GM18951 (cell line): Measurements from ENCODE around the gene EGR4.

Experiments used
- POLR2A ChIP-seq: IDR thresholded peaks from 4 replicates; pipeline ENCODE4 v1.6.1; 2011; ENCODE audit warnings: mild to moderate bottlenecking; ENCODE audit not compliant: insufficient read length, insufficient read depth; ENCODE audit errors: extremely low read depth
- in situ Hi-C: fragments of 300-500 bp; cut with MboI; formaldehyde crosslinking; loops from one replicate; pipeline ENCODE4 v1.12.0; 2022; ENCODE audit warnings: low sequenced_read_pairs, mixed read lengths, inconsistent platforms; ENCODE audit not compliant: unreplicated experiment

The EGR4 gene

DNA sequence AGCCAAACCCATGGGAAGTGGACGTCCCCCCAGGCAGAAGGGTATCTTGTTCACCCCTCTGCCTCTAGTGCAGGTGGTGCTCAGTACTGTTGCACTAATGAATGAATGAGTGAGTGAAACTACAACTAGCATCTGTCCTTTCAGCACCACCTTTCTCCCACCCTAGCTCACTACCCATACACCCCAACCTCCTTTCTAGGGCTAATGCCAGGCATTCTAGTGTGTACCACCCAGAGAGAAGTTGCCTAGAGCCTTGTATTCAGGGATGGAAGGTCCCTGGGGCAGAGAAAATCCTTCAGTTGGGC is 36.8 kb downstream of the EGR4 start:
- in situ Hi-C loops: no loop called here
- TF ChIP-seq POLR2A: no peak

- in situ Hi-C loops: no loop called here
- no peak for TF ChIP-seq POLR2A
Observed at GRCh38 chr2:73255907-73256617, 37.3 kb downstream of the EGR4 start.

GRCh38 chr2:73255007-73255644 is 38.2 kb downstream of the EGR4 start:
- in situ Hi-C loops: no loop called here
- TF ChIP-seq POLR2A: peak; percentile 37

- in situ Hi-C loops: no loop called here
- no peak for TF ChIP-seq POLR2A
Observed at GRCh38 chr2:73254343-73255006, 38.9 kb downstream of the EGR4 start.

GRCh38 chr2:73253901-73254300 is 39.4 kb downstream of the EGR4 start:
- TF ChIP-seq POLR2A: no peak
- in situ Hi-C loops: no loop called here

DNA sequence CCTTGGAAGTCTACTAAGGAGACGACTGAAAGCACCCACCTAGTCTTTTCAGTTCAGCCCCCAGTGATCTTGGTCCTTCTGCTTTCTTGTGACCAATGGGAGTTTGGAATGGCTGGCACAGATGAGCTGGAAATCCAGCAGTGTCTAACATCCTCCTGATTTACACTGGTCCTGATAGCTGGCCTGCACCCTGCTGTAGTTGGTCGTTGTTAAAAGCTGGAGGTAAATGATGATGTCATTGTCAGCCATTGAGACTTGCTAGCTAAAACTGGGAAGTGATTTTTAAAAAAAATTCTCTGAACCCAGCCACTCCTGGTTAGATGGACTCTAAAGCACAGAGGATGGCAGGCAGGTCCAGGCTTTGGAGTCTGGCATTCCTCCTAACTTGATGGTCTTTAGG is 39.9 kb downstream of the EGR4 start:
- TF ChIP-seq POLR2A: no peak
- in situ Hi-C loops: no loop called here

DNA sequence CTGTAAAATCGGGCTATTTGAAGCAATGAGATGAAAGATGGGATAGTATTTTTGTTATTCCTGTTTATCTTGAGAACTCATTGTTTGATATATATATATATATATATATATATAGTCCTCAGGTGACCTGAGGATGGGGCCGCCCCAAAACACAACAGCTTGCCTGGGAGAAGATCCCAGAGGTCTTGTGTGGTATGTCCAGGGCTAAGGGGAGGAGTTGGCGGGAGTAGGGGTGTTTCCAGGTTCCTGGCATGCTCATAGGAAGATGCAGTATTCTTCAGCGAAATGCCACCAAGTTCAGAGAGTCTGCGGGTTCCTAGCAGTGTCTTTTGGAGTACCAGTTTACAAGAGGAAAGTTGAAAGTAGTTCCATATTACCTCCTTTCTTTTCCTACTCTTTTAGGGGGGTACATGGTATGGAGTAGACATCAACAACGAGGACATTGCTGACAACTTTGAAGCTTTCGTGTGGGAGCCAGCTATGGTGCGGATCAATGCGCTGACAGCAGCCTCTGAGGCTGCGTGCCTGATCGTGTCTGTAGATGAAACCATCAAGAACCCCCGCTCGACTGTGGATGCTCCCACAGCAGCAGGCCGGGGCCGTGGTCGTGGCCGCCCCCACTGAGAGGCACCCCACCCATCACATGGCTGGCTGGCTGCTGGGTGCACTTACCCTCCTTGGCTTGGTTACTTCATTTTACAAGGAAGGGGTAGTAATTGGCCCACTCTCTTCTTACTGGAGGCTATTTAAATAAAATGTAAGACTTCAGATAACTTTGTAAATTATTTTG is 40.9 kb downstream of the EGR4 start:
- in situ Hi-C loops: no loop called here
- no peak for TF ChIP-seq POLR2A

DNA sequence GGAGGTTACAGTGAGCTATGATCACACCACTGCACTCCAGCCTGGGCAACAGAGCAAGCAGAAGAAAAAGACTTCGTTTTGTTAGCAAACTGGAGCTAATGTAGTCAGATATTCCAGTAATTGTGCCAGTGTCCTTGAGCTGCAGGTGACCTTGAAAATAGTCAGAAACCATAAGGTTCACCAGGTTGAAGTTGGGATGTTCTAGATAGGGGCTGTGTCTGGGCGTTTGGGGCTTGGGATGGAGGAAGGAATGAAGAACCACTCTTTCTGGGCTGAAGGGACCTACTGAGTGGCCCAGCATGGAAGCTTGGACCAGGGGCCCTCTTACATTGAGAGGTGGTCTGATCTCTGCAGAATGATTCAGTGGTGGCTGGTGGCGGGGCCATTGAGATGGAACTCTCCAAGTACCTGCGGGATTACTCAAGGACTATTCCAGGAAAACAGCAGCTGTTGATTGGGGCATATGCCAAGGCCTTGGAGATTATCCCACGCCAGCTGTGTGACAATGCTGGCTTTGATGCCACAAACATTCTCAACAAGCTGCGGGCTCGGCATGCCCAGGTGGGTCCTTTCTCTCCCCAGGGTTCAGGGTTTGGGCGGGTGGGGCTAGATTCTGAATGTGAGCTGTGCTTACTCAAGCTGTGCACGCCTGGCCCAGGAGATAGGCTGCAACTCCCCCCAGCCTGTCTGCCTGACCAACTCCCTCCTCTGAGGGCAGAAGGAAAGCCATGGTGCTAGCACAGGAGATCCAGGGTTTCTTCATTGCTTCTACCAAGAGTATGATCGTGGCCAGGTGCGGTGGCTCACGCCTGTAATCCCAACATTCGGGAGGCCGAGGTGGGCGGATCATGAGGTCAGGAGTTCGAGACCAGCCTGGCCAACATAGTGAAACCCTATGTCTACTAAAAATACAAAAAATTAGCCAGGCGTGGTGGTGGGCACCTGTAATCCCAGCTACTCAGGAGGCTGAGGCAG is 42.2 kb downstream of the EGR4 start:
- in situ Hi-C loops: no loop called here
- TF ChIP-seq POLR2A: no peak

DNA sequence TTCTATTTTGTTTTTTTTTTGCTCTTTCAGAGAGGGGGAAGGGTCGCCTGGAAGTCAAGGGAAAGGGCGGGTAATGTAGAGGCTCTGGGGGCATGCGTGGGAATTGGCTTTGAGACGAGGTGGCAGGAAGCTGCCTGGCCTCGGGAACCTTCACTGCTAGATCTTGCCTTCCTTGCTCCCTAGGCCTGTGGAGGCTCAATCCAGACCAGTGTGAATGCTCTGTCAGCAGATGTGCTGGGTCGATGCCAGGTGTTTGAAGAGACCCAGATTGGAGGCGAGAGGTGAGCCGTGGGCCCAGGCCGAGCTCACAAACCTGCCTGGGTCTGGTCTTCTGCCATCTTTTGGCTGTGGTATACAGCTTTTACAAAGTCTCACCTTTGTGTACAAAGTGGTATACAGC is 43.7 kb downstream of the EGR4 start:
- TF ChIP-seq POLR2A: no peak
- in situ Hi-C loops: no loop called here

DNA sequence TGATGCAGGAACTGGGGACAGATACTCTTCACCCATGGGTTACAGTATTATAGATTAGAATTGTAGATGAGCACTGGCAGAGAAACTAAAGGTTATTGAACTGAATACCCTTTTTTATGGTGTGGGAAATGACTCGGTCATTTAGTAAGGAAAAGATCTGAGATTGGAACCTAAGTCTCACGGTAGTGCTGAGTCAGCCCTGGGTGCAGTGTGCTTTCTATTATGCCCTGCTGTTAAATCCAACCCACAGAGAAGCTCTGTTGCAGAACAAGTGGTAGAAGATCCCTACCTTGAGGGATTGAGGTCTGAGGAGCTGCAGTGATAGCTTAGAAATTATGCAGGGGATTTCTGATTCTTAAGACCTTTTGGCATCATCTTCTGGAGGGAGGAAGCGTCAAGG is 46.5 kb downstream of the EGR4 start:
- TF ChIP-seq POLR2A: no peak
- in situ Hi-C loops: no loop called here

DNA sequence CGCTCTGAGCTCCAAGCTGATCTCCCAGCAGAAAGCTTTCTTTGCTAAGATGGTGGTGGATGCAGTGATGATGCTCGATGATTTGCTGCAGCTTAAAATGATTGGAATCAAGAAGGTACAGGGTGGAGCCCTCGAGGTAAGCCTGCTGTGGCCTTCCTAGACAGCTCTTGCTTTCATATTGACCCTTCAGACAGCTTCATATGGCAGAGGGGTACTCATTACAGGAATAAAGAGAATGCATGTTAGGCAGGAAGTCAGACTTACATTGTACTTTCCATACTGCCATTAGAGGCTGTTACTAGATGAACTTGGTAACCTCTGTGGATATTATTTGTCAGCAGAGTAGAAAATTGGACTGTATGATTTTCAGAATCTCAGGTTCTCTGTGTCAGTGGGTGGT is 48.8 kb downstream of the EGR4 start:
- TF ChIP-seq POLR2A: no peak
- in situ Hi-C loops: no loop called here

DNA sequence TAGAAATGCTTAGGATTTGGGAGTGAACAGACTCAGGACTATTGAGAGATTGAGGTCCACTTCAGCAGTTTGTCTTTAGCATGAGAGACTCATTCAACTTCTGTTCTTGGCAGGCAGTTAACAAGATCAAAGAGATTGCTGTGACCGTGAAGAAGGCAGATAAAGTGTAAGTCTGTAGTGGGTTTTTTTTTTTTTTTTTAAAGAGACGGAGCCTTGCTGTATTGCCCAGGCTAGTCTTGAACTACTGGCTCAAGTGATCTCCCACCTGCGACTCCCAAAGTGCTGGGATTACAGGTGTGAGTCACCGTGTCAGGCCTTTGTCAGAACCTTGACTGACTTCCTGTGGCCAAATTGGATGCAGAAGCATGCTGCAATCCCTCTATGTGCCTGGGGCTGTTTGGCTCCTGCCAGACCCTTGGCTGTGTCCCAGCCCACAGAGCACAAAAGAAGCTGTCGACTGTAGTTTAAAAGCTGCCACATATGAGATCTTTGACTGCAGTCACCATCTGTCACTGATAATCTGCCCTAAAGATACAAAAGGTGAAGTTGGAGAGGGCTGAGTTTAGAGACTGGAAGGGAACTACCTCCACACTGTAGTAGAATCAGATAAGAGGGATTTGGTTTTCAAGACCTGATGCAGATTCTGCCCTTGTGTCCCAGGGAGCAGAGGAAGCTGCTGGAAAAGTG is 49.3 kb downstream of the EGR4 start:
- in situ Hi-C loops: no loop called here
- TF ChIP-seq POLR2A: no peak
